Breast epithelium (tissue), 3 donors: Measurements from ENCODE around the gene ECM1.

Source experiments
- CTCF ChIP-seq, 3 donors: fragments of 450-650 bp; IDR thresholded peaks; one replicate each; pipeline ENCODE4 v1.5.1; 2016 to 2017; ENCODE audit warnings: antibody characterized with exemption in 3 of 3, mild to moderate bottlenecking in 3 of 3, moderate library complexity in 3 of 3
- POLR2AphosphoS5 ChIP-seq, 3 donors: sonication (generic); formaldehyde crosslinking; IDR thresholded peaks; one replicate each; pipeline ENCODE4 v1.6.1; 2017; ENCODE audit warnings: antibody characterized with exemption in 3 of 3

GRCh38 chr1:150530491-150531159 is 22.7 kb downstream of the ECM1 start:
- TF ChIP-seq CTCF (IDR thresholded peaks at IDR 0.05) (no peak), POLR2AphosphoS5 (IDR thresholded peaks at IDR 0.05) (no peak)
